Measurements from ENCODE around the gene CD200R1.

DNA sequence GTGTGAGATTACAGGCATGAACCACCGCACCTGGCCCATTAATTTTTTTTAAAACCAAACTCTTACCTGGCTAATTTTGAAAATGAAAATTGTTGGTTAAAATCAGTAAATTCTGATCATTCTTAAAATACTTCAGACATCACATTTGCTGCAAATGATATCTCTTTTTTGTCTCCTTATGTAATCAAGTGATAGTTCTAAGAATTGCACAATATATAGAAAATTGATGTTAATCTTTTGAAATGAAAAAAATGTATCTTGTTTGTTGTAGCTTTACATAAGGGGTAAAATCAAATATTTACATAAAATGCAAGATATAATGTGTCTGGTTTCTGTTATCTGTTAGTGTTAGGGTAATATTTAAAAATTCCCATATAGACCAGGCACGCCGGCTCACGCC is 20.9 kb upstream of the CD200R1 start:
- no peak for TF ChIP-seq EZH2 (IDR thresholded peaks at IDR 0.05; ENCODE audit: insufficient read depth, poor library complexity, severe bottlenecking)
- no peak for TF ChIP-seq EZH2phosphoT487 (IDR thresholded peaks at IDR 0.05; ENCODE audit: insufficient read depth, low read depth)

All from GM23248 (cell line).